Measurements from ENCODE around the gene ANO10. TPM values are rescaled to one million over a fixed set of nuclear protein-coding genes. Genes with fewer than 3 reads are reported as not detected.

The ANO10 gene
- total and polyA plus RNA-seq, 2 of the 8 experiments (the other 6 are each of a cell fraction or from before 2014, with no cell fraction given) = 38.0 to 53.2 TPM

- no peak for TF ChIP-seq CBX8 (IDR thresholded peaks at IDR 0.05; ENCODE audit: borderline replicate concordance, low read depth, low read length)
- no peak for TF ChIP-seq NANOG (IDR thresholded peaks at IDR 0.05; ENCODE audit: insufficient read depth, low read depth, low read length, poor library complexity, severe bottlenecking)
These were observed 176.0 kb downstream of the ANO10 start (continued) for GRCh38 chr3:43445820-43446219.

All from H1 (cell line).